A673 (cell line): ENCODE data around the gene MTR.

Experiments
- EZH2 ChIP-seq: fragments of 200-600 bp; sonication (generic); IDR thresholded peaks from 2 replicates; pipeline ENCODE4 v1.6.1; 2017; ENCODE audit warnings: borderline replicate concordance, low read depth, mild to moderate bottlenecking, mixed read lengths, antibody characterized with exemption, low read length; ENCODE audit not compliant: poor library complexity, severe bottlenecking
- TF ChIP-seq, protein P1 (sequence below): fragments of 300-800, 200-600 bp; sonication (generic); conservative IDR thresholded peaks from 2 replicates; pipeline ENCODE4 v1.5.1; 2017; ENCODE audit warnings: low read depth, mild to moderate bottlenecking, antibody characterized with exemption, low read length, moderate library complexity, mixed read lengths

DNA sequence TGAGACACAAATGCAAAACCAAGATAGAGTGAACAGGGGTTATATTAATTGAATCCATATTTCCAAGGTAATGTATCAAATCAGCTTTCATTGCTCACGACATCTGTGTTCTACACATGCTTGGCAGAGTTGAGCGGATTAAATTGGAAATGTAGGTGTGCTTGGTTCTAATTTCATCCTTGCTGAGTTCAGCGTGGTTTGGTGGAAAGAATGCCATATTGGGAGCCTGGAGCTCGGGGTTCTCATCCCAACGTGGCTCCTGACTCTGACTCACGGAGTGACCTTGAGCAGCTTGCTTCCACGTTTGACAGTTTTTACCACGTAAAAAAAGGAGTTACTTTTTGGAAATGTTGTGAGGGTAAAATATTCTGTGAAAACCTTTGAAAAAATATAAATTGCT is 92.0 kb downstream of the MTR start:
- TF ChIP-seq, protein P1, sequence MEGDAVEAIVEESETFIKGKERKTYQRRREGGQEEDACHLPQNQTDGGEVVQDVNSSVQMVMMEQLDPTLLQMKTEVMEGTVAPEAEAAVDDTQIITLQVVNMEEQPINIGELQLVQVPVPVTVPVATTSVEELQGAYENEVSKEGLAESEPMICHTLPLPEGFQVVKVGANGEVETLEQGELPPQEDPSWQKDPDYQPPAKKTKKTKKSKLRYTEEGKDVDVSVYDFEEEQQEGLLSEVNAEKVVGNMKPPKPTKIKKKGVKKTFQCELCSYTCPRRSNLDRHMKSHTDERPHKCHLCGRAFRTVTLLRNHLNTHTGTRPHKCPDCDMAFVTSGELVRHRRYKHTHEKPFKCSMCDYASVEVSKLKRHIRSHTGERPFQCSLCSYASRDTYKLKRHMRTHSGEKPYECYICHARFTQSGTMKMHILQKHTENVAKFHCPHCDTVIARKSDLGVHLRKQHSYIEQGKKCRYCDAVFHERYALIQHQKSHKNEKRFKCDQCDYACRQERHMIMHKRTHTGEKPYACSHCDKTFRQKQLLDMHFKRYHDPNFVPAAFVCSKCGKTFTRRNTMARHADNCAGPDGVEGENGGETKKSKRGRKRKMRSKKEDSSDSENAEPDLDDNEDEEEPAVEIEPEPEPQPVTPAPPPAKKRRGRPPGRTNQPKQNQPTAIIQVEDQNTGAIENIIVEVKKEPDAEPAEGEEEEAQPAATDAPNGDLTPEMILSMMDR = no peak
- TF ChIP-seq EZH2 = no peak
